PC-3 (cell line): ENCODE measurements around the gene ATL1.

ENCODE experiments used
- EZH2phosphoT487 ChIP-seq: fragments of 300-600 bp; sonication (generic); IDR thresholded peaks from 2 replicates; pipeline ENCODE4 v1.6.1; 2018; ENCODE audit warnings: mild to moderate bottlenecking, antibody characterized with exemption, low read length, borderline replicate concordance
- TF ChIP-seq, protein P1 (sequence below): fragments of 300-600 bp; sonication (generic); conservative IDR thresholded peaks from 2 replicates; pipeline ENCODE4 v1.5.1; 2017; ENCODE audit warnings: antibody characterized with exemption, low read depth, mild to moderate bottlenecking, low read length

DNA sequence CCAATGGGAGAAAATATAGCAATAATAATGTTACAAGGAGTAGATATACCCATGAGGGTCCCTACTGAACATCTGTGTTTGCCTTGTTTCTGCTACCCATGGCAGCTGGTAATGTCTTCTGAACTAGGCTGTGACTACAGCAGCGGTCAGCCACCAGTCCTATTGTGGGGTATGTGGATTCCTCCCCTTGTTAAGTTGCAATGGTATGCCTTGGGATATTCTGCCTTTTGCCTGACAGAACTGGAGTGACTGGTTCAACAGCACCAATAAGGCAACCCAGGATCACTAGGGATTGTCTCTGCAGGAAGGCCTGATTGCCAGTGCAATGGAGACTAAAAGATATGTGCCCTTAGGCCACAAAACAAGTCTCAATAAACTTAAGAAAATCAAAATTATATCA, 9.7 kb upstream of the ATL1 start:
- no peak for TF ChIP-seq EZH2phosphoT487
- TF ChIP-seq, protein P1, sequence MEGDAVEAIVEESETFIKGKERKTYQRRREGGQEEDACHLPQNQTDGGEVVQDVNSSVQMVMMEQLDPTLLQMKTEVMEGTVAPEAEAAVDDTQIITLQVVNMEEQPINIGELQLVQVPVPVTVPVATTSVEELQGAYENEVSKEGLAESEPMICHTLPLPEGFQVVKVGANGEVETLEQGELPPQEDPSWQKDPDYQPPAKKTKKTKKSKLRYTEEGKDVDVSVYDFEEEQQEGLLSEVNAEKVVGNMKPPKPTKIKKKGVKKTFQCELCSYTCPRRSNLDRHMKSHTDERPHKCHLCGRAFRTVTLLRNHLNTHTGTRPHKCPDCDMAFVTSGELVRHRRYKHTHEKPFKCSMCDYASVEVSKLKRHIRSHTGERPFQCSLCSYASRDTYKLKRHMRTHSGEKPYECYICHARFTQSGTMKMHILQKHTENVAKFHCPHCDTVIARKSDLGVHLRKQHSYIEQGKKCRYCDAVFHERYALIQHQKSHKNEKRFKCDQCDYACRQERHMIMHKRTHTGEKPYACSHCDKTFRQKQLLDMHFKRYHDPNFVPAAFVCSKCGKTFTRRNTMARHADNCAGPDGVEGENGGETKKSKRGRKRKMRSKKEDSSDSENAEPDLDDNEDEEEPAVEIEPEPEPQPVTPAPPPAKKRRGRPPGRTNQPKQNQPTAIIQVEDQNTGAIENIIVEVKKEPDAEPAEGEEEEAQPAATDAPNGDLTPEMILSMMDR, result no peak
